Measurements from ENCODE around the gene TMEM242.

DNA sequence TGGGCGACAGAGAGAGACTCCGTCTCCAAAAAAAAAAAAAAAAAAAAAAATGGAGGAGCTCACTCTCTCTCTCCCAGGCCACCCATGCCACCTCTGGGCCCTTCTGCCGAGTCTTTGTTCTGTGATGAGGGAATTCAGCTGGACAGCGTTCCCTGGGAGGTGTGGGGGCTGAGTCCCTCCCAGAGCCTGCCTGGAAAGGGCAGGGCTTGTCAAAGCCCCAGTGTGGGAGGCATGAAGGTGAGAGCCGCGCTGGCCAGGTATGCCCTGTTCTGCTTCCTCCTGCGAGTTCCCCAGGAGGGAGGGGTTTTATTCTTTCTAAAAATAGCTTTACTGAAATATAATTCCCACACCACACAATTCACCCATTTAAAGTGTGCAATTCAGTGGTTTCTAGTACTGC, 69.6 kb downstream of the TMEM242 start:
- TF ChIP-seq, protein P1, sequence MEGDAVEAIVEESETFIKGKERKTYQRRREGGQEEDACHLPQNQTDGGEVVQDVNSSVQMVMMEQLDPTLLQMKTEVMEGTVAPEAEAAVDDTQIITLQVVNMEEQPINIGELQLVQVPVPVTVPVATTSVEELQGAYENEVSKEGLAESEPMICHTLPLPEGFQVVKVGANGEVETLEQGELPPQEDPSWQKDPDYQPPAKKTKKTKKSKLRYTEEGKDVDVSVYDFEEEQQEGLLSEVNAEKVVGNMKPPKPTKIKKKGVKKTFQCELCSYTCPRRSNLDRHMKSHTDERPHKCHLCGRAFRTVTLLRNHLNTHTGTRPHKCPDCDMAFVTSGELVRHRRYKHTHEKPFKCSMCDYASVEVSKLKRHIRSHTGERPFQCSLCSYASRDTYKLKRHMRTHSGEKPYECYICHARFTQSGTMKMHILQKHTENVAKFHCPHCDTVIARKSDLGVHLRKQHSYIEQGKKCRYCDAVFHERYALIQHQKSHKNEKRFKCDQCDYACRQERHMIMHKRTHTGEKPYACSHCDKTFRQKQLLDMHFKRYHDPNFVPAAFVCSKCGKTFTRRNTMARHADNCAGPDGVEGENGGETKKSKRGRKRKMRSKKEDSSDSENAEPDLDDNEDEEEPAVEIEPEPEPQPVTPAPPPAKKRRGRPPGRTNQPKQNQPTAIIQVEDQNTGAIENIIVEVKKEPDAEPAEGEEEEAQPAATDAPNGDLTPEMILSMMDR (IDR thresholded peaks at IDR 0.05), result no peak
- TF ChIP-seq POLR2A (IDR thresholded peaks at IDR 0.05), result no peak

All from right lobe of liver (tissue), 4 donors.